ENCODE data around the gene DAP. TPM values are rescaled to one million over a fixed set of nuclear protein-coding genes. Genes with fewer than 3 reads are reported as not detected.

DAP gene, protein sequence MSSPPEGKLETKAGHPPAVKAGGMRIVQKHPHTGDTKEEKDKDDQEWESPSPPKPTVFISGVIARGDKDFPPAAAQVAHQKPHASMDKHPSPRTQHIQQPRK
- polyA plus RNA-seq (2012; ENCODE audit: low read depth, missing spikeins): 70.1 TPM

DNA sequence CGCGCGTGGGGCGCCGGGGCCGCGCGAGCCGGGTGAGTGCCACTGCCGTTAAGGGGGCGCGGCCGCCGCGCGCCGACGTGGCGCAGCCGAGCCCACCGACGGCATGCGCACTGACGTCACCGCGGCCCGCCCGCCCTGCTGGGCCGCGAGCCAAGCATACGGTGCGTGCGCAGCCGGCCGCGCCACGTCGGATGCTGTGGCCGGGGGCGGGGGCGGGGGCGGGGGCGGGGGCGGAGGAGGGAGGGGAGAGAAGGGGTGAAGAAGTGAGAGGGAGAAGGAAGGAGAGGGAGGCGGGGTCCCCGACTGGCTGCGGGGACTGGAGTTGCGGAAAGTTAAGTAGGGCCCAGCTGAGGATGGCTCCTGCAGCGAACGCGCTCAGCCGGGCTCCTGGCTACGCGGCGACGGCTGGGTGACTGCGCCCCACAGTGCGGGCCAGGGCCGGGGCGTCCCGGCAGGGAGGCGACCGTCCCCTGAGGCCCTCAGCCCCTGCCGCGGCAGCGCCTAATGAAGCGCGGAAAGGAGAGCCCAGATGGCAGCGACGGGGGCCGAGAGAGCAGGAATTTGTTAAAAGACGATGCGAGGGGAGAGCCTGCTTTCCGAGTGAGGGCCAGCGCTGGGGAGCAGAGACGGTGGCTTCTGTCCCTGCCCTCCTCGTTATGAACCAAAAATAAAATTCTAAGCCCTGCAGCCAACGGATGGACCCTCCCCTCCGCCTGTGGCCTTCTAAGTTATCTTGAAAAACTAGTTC lies at the start of gene DAP:
DAP (minus strand) TSS at position 50 of the 748 bp plus-strand sequence. CDS start 166 bp downstream, outside the sequence.
- DNase-seq (ENCODE audit: insufficient read length, low spot score): peak; percentile 87
- peak; percentile 37 for TF ChIP-seq PAX5 (IDR thresholded peaks at IDR 0.05; ENCODE audit: insufficient read depth, low read length, severe bottlenecking)
- peak; percentile 5; the same call in 1 of the 2 replicates for TF ChIP-seq POU2F2 (IDR thresholded peaks at IDR 0.05; ENCODE audit: low read depth, low read length)
- no peak for TF ChIP-seq SPI1 (IDR thresholded peaks at IDR 0.05; ENCODE audit: low read depth, low read length)
- TF ChIP-seq POLR2AphosphoS5 (IDR thresholded peaks at IDR 0.05; ENCODE audit: low read depth, low read length): no peak
- no peak for TF ChIP-seq TAF1 (IDR thresholded peaks at IDR 0.05; ENCODE audit: low read depth, low read length)
- peak; percentile 43 for TF ChIP-seq POLR2A (IDR thresholded peaks at IDR 0.05; ENCODE audit: low read depth, low read length)
- peak; percentile 99 for FAIRE-seq

DNA sequence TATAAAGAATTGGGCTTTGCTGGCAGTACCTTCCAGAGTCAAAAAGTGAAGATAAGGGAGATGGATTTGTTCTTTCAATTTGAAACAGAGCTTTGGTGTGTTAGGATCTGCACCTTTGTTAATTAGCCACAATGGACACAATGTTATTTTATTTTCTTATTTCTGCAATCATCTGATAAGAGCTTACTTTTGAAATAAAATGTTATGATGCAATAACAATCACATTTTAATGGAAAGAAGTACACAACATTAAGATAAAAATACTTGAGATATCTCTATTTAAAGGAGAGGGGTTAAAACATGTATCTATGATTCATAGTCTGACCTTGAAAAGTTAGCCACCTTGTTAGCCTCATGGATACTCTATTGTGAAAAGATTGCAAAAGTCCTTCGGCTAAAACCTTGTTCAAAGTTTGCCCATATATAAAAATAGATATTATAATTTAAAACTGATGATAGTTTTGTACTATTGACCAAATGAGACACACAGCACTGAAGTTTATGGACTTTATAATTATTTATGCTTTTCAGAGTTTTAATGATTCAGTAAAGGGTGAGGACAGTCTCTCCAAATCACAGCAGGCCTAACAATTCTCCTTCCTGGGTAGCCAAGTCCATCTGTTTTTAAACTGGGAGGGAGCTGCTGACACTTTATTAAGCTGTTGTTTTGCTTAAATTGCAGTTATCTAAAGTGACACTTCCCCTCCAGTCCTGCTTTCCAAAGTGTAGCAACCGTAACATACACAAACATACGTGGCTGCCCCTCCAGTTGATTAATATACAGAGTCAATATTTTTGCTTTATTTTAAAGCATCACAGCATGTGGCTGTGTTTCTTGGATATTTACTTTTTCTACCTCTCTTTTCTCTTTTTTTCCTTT lies 47.6 kb upstream of the DAP start:
- DNase-seq (ENCODE audit: insufficient read length, low spot score): no peak
- no peak for TF ChIP-seq POLR2A (IDR thresholded peaks at IDR 0.05; ENCODE audit: low read depth, low read length)
- TF ChIP-seq TAF1 (IDR thresholded peaks at IDR 0.05; ENCODE audit: low read depth, low read length): no peak
- no peak for TF ChIP-seq SPI1 (IDR thresholded peaks at IDR 0.05; ENCODE audit: low read depth, low read length)
- no peak for TF ChIP-seq POLR2AphosphoS5 (IDR thresholded peaks at IDR 0.05; ENCODE audit: low read depth, low read length)
- no peak for TF ChIP-seq POU2F2 (IDR thresholded peaks at IDR 0.05; ENCODE audit: low read depth, low read length)
- TF ChIP-seq PAX5 (IDR thresholded peaks at IDR 0.05; ENCODE audit: insufficient read depth, low read length, severe bottlenecking): no peak
- FAIRE-seq: no peak

DNA sequence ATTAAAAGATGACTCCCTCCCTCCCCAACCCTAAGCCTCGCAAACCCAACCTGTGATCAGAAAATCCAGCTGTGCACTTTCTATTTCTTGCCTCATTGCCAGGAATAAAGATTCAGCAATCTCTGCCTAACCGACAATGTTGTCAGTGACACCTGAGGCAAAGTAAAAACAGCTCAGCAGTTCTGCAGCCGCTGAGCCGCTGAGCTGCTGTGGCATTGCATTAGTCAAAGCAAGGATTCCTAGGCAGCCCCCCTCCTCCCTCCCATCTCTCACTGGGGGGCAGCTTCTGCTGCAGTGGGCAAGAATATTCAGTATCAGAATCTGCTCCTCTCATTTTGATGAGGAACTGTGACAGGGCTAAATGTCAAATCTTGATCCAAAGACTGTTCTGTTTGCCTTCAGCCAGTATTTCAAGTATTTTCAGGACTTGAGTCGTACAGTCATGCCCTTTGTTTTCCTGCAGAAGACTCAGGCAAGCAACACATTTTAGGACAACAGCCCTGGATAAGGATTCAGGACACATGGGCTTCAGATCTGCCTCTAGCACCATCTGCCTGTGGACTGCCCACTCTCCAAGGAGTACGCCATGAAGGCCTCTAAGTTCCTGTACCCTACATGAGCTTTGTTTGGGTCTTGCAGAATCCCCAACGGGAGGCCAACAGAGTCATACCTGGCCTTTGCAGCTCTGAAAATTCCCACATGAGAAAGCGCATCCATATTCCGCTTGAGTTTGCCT lies 41.1 kb upstream of the DAP start:
- TF ChIP-seq PAX5 (IDR thresholded peaks at IDR 0.05; ENCODE audit: insufficient read depth, low read length, severe bottlenecking): no peak
- TF ChIP-seq POLR2A (IDR thresholded peaks at IDR 0.05; ENCODE audit: low read depth, low read length): no peak
- TF ChIP-seq POLR2AphosphoS5 (IDR thresholded peaks at IDR 0.05; ENCODE audit: low read depth, low read length): no peak
- no peak for TF ChIP-seq SPI1 (IDR thresholded peaks at IDR 0.05; ENCODE audit: low read depth, low read length)
- no peak for TF ChIP-seq TAF1 (IDR thresholded peaks at IDR 0.05; ENCODE audit: low read depth, low read length)
- TF ChIP-seq POU2F2 (IDR thresholded peaks at IDR 0.05; ENCODE audit: low read depth, low read length): no peak
- DNase-seq (ENCODE audit: insufficient read length, low spot score): no peak
- no peak for FAIRE-seq

DNA sequence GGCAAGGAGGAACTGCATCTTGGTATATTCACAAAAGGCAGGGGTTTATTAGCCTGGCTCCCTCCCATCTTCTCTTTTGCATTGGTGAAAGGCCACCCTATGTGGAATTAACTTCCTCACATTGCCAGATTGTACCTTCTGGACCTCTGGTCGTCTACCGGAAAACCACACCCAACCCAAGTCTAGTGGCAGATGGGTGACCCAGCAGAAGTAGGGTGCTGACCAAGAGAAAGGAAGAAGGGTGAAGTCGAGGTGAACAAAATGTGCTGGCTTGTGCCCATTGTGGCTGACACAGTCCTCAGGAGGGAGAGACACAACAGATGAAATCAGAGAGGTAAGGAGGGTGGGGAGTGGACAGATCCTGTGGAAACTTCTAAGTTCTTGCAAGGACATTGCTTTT lies 39.8 kb upstream of the DAP start:
- TF ChIP-seq SPI1 (IDR thresholded peaks at IDR 0.05; ENCODE audit: low read depth, low read length) (no peak), PAX5 (IDR thresholded peaks at IDR 0.05; ENCODE audit: insufficient read depth, low read length, severe bottlenecking) (no peak), POLR2A (IDR thresholded peaks at IDR 0.05; ENCODE audit: low read depth, low read length) (no peak), POU2F2 (IDR thresholded peaks at IDR 0.05; ENCODE audit: low read depth, low read length) (no peak), TAF1 (IDR thresholded peaks at IDR 0.05; ENCODE audit: low read depth, low read length) (no peak), POLR2AphosphoS5 (IDR thresholded peaks at IDR 0.05; ENCODE audit: low read depth, low read length) (no peak)
- DNase-seq (ENCODE audit: insufficient read length, low spot score) (no peak), FAIRE-seq (no peak)

DNA sequence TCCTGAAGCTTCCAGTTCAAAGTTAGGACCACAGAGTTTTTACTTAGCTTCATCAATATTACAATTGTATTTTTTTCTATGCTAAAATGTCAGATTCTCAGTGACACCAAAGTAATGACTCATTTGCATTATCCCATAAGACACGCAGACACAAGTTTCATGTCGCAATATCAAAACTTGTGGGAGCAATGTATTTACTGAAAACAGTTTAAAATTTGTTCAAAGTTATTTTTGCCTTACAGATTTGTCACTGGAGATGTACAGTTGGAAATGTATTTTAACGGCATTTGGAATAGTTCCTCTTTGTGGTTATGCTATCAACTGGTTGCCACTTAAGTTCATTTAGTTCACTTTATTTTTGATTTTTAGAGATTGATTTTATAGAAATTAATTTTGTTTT lies 36.2 kb upstream of the DAP start:
- TF ChIP-seq POU2F2 (IDR thresholded peaks at IDR 0.05; ENCODE audit: low read depth, low read length) (no peak), PAX5 (IDR thresholded peaks at IDR 0.05; ENCODE audit: insufficient read depth, low read length, severe bottlenecking) (no peak), POLR2AphosphoS5 (IDR thresholded peaks at IDR 0.05; ENCODE audit: low read depth, low read length) (no peak), POLR2A (IDR thresholded peaks at IDR 0.05; ENCODE audit: low read depth, low read length) (no peak), TAF1 (IDR thresholded peaks at IDR 0.05; ENCODE audit: low read depth, low read length) (no peak), SPI1 (IDR thresholded peaks at IDR 0.05; ENCODE audit: low read depth, low read length) (no peak)
- no peak for FAIRE-seq
- DNase-seq (ENCODE audit: insufficient read length, low spot score): no peak

DNA sequence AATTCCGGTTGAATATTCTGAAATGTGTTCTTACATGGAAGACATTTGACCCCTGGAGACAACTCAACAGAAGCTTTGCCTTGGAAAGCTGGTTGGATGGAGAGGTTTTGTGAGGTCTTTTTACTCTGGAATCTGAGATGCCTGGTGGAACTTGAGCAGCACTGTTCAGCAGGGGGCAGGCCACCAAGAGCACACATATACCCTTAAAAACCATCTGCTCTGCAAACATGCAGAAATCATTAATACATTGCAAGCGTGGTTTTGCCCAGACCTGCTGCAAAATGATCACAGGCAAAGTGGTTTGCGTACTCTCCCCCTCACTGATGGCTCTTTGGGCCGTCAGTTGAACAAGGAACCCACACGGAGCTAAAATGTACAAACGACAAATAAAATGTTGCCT lies 32.8 kb upstream of the DAP start:
- DNase-seq (ENCODE audit: insufficient read length, low spot score) (no peak), FAIRE-seq (no peak)
- TF ChIP-seq PAX5 (IDR thresholded peaks at IDR 0.05; ENCODE audit: insufficient read depth, low read length, severe bottlenecking) (no peak), POLR2AphosphoS5 (IDR thresholded peaks at IDR 0.05; ENCODE audit: low read depth, low read length) (no peak), TAF1 (IDR thresholded peaks at IDR 0.05; ENCODE audit: low read depth, low read length) (no peak), POU2F2 (IDR thresholded peaks at IDR 0.05; ENCODE audit: low read depth, low read length) (no peak), POLR2A (IDR thresholded peaks at IDR 0.05; ENCODE audit: low read depth, low read length) (no peak), SPI1 (IDR thresholded peaks at IDR 0.05; ENCODE audit: low read depth, low read length) (no peak)

DNA sequence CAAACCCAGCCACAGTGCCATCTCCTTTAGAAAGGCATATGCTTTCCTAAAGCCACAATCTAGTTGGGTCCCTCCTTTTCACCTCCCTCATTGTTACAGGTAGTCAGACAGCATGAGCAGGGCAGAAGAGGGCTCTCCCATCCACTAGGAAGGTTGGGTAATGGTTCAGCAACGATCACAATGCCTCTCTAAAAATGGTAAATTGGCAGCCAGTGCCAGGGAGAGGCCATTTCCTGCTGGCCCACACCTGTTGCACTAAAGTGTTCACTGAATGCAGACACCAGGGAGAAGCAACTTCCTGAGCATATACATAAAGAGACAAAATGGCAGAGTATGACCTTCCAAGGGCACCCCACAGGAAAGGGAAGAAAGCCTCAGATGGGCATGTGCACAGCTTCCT lies 31.3 kb upstream of the DAP start:
- FAIRE-seq: no peak
- TF ChIP-seq POU2F2 (IDR thresholded peaks at IDR 0.05; ENCODE audit: low read depth, low read length) (no peak), POLR2A (IDR thresholded peaks at IDR 0.05; ENCODE audit: low read depth, low read length) (no peak), TAF1 (IDR thresholded peaks at IDR 0.05; ENCODE audit: low read depth, low read length) (no peak)
- no peak for DNase-seq (ENCODE audit: insufficient read length, low spot score)

DNA sequence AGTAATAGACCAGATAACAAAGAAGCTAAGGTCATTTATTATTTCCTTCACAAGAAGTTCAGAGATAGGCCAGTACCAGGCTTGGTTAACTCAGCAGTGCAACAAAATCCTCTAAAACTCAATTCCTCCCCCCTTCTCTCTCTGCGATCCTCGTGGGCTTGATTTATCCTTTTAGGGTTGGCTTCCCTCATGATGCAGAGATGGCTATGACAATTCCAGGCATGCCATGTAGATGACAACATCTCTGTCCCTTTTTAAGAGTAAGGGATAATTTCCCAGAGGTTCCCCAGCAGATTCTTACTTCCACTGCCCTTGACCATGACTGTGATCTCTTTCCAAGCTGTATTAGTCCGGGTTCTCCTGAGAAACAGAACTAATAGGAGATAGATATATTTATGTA lies 28.7 kb upstream of the DAP start:
- DNase-seq (ENCODE audit: insufficient read length, low spot score) (no peak), FAIRE-seq (no peak)
- TF ChIP-seq POLR2A (IDR thresholded peaks at IDR 0.05; ENCODE audit: low read depth, low read length): no peak
- TF ChIP-seq PAX5 (IDR thresholded peaks at IDR 0.05; ENCODE audit: insufficient read depth, low read length, severe bottlenecking): no peak
- TF ChIP-seq POU2F2 (IDR thresholded peaks at IDR 0.05; ENCODE audit: low read depth, low read length): no peak
- no peak for TF ChIP-seq POLR2AphosphoS5 (IDR thresholded peaks at IDR 0.05; ENCODE audit: low read depth, low read length)
- no peak for TF ChIP-seq TAF1 (IDR thresholded peaks at IDR 0.05; ENCODE audit: low read depth, low read length)

Data from GM12891 (cell line).